Spinal cord (tissue), 4 donors: ENCODE data around the gene ITLN2. TPM values are rescaled to one million over a fixed set of nuclear protein-coding genes. Genes with fewer than 3 reads are reported as not detected.

ENCODE experiments used
- polyA plus RNA-seq, 2 donors: library from polyadenylated mRNA; unstranded; fragments of 120-200 nt; gene quantifications; one replicate each; pipeline ENCODE4 v1.2.1, GENCODE V29; 2013; ENCODE audit not compliant: insufficient read length in 2 of 2
- total RNA-seq, 2 donors: library from RNA; depleted of rRNA in 1 of 2; stranded (reverse); fragments of 120-200 nt in 1 of 2; fragments of >200 nt in 1 of 2; gene quantifications; one replicate each; pipeline versions ENCODE4 v1.2.3 to v1.2.4, GENCODE V29; 2013 to 2014

ITLN2 gene
- total and polyA plus RNA-seq, 4 donors, result 0.17 to 0.21 (median 0.20) TPM; not detected in 1

Other genes with a start within 250 kb of the ITLN2 start
- 1 to 10 TPM; 1.1 to 9.4 TPM for gene CD48, start 243.0 kb downstream of the ITLN2 start, total RNA-seq
- under 1 TPM in 1 of 2 donors, not detected in 1; 0.62 TPM for gene CD48, start 243.0 kb downstream of the ITLN2 start, polyA plus RNA-seq
- gene SLAMF7, start 215.6 kb downstream of the ITLN2 start, total RNA-seq, result under 1 TPM; 0.11 to 0.59 TPM
- gene SLAMF7, start 215.6 kb downstream of the ITLN2 start, polyA plus RNA-seq, result not detected
- gene LY9, start 158.6 kb downstream of the ITLN2 start, total RNA-seq, result under 1 TPM in 1 of 2 donors, not detected in 1; 0.10 TPM
- gene LY9, start 158.6 kb downstream of the ITLN2 start, polyA plus RNA-seq, result under 1 TPM; 0.15 to 0.35 TPM
- under 1 TPM in 1 of 2 donors, not detected in 1; 0.69 TPM for gene CD244, start 91.9 kb downstream of the ITLN2 start, total RNA-seq
- under 1 TPM in 1 of 2 donors, not detected in 1; 0.11 TPM for gene CD244, start 91.9 kb downstream of the ITLN2 start, polyA plus RNA-seq
- 1 to 10 TPM in 1 of 2 donors, under 1 TPM in 1; 0.22 to 1.1 TPM for gene ITLN1, start 69.6 kb downstream of the ITLN2 start, total RNA-seq
- gene ITLN1, start 69.6 kb downstream of the ITLN2 start, polyA plus RNA-seq, result not detected
- gene F11R, start 66.3 kb upstream of the ITLN2 start, total RNA-seq, result 10 to 100 TPM in 1 of 2 donors, 1 to 10 TPM in 1; 9.5 to 23.7 TPM
- gene F11R, start 66.3 kb upstream of the ITLN2 start, polyA plus RNA-seq, result 10 to 100 TPM in 1 of 2 donors, 1 to 10 TPM in 1; 7.0 to 13.0 TPM
- 10 to 100 TPM; 12.1 to 25.5 TPM for gene TSTD1, start 84.2 kb upstream of the ITLN2 start, total RNA-seq
- gene TSTD1, start 84.2 kb upstream of the ITLN2 start, polyA plus RNA-seq, result 10 to 100 TPM; 10.5 to 33.5 TPM
- 10 to 100 TPM; 67.1 to 81.6 TPM for gene USF1, start 91.2 kb upstream of the ITLN2 start, total RNA-seq
- gene USF1, start 91.2 kb upstream of the ITLN2 start, polyA plus RNA-seq, result 10 to 100 TPM; 84.8 to 93.7 TPM
- gene ARHGAP30, start 115.1 kb upstream of the ITLN2 start, total RNA-seq, result 1 to 10 TPM; 2.1 to 4.2 TPM
- gene ARHGAP30, start 115.1 kb upstream of the ITLN2 start, polyA plus RNA-seq, result 1 to 10 TPM; 2.6 to 3.1 TPM
- under 1 TPM in 1 of 2 donors, not detected in 1; 0.06 TPM for gene NECTIN4, start 134.7 kb upstream of the ITLN2 start, total RNA-seq
- under 1 TPM in 1 of 2 donors, not detected in 1; 0.15 TPM for gene NECTIN4, start 134.7 kb upstream of the ITLN2 start, polyA plus RNA-seq
- 10 to 100 TPM; 10.0 to 21.8 TPM for gene KLHDC9, start 143.6 kb upstream of the ITLN2 start, total RNA-seq
- 10 to 100 TPM; 26.6 to 27.7 TPM for gene KLHDC9, start 143.6 kb upstream of the ITLN2 start, polyA plus RNA-seq
- gene PFDN2, start 163.2 kb upstream of the ITLN2 start, total RNA-seq, result 10 to 100 TPM; 30.3 to 42.8 TPM
- gene PFDN2, start 163.2 kb upstream of the ITLN2 start, polyA plus RNA-seq, result 100 to 1,000 TPM; 147 to 152 TPM
- gene NIT1, start 163.3 kb upstream of the ITLN2 start, total RNA-seq, result 10 to 100 TPM; 22.4 to 48.4 TPM
- gene NIT1, start 163.3 kb upstream of the ITLN2 start, polyA plus RNA-seq, result 10 to 100 TPM; 48.6 to 53.7 TPM
- 10 to 100 TPM; 16.3 to 20.2 TPM for gene DEDD, start 177.9 kb upstream of the ITLN2 start, total RNA-seq
- 10 to 100 TPM; 55.1 to 61.5 TPM for gene DEDD, start 177.9 kb upstream of the ITLN2 start, polyA plus RNA-seq
- gene UFC1, start 199.2 kb upstream of the ITLN2 start, total RNA-seq, result 100 to 1,000 TPM in 1 of 2 donors, 10 to 100 TPM in 1; 86.9 to 117 TPM
- 100 to 1,000 TPM; 165 TPM for gene UFC1, start 199.2 kb upstream of the ITLN2 start, polyA plus RNA-seq
- 10 to 100 TPM; 11.0 to 17.2 TPM for gene USP21, start 204.7 kb upstream of the ITLN2 start, total RNA-seq
- 10 to 100 TPM; 51.4 to 52.1 TPM for gene USP21, start 204.7 kb upstream of the ITLN2 start, polyA plus RNA-seq
- 10 to 100 TPM; 21.7 to 47.9 TPM for gene PPOX, start 211.6 kb upstream of the ITLN2 start, total RNA-seq
- gene PPOX, start 211.6 kb upstream of the ITLN2 start, polyA plus RNA-seq, result 10 to 100 TPM; 53.0 to 69.6 TPM
- 10 to 100 TPM; 18.8 to 28.5 TPM for gene B4GALT3, start 222.7 kb upstream of the ITLN2 start, total RNA-seq
- 10 to 100 TPM; 48.4 to 52.5 TPM for gene B4GALT3, start 222.7 kb upstream of the ITLN2 start, polyA plus RNA-seq
- 10 to 100 TPM; 17.5 to 30.4 TPM for gene ADAMTS4, start 244.2 kb upstream of the ITLN2 start, total RNA-seq
- 10 to 100 TPM; 46.3 to 65.6 TPM for gene ADAMTS4, start 244.2 kb upstream of the ITLN2 start, polyA plus RNA-seq
- 100 to 1,000 TPM; 110 to 155 TPM for gene NDUFS2, start 247.6 kb upstream of the ITLN2 start, total RNA-seq
- gene NDUFS2, start 247.6 kb upstream of the ITLN2 start, polyA plus RNA-seq, result 100 to 1,000 TPM; 181 to 196 TPM